GM12878 (cell line): Measurements from ENCODE around the gene LY9. TPM values are rescaled to one million over a fixed set of nuclear protein-coding genes. Genes with fewer than 3 reads are reported as not detected.

Source experiments
- ATF7 ChIP-seq: fragments of 450-650 bp; IDR thresholded peaks from 2 replicates; pipeline ENCODE4 v1.6.1; 2016; ENCODE audit warnings: low read depth, mild to moderate bottlenecking
- BACH1 ChIP-seq: fragments of 450-650 bp; IDR thresholded peaks from 2 replicates; pipeline ENCODE4 v1.6.1; 2017; ENCODE audit warnings: mild to moderate bottlenecking, borderline replicate concordance
- BHLHE40 ChIP-seq, 2 experiments: fragments of 450-650 bp in 1 of 2; IDR thresholded peaks; 2 replicates each; pipeline ENCODE4 v1.6.1; 2011 to 2017; ENCODE audit warnings: low read depth in 2 of 2, borderline replicate concordance in 1 of 2, improper control_type of control experiment in 1 of 2, low read length in 1 of 2, mild to moderate bottlenecking in 1 of 2
- BMI1 ChIP-seq: fragments of 450-650 bp; IDR thresholded peaks from 2 replicates; pipeline ENCODE4 v1.6.1; 2016; ENCODE audit warnings: mild to moderate bottlenecking, moderate library complexity, borderline replicate concordance
- CHD2 ChIP-seq: IDR thresholded peaks from 2 replicates; pipeline ENCODE4 v1.6.1; 2011; ENCODE audit warnings: low read depth, low read length, improper control_type of control experiment, borderline replicate concordance
- CUX1 ChIP-seq: IDR thresholded peaks from 2 replicates; pipeline ENCODE4 v1.6.1; 2012; ENCODE audit warnings: improper control_type of control experiment, low read depth, low read length; ENCODE audit not compliant: insufficient replicate concordance
- EP300 ChIP-seq, 2 experiments: fragments of 150-350 bp in 1 of 2; IDR thresholded peaks; 2 replicates each; pipeline ENCODE4 v1.6.1; 2011 to 2012; ENCODE audit warnings: low read depth in 2 of 2, low read length in 2 of 2, borderline replicate concordance in 1 of 2, improper control_type of control experiment in 1 of 2, inconsistent platforms in 1 of 2; ENCODE audit not compliant: control insufficient read depth in 1 of 2
- HDAC6 ChIP-seq: fragments of 200-600 bp; sonication (generic); IDR thresholded peaks from one replicate; pipeline ENCODE4 v1.8.0; 2017; ENCODE audit warnings: antibody characterized with exemption; ENCODE audit not compliant: unreplicated experiment
- HDGF ChIP-seq: fragments of 450-650 bp; IDR thresholded peaks from 2 replicates; pipeline ENCODE4 v1.6.1; 2016; ENCODE audit warnings: antibody characterized with exemption
- IKZF1 ChIP-seq: fragments of 450-650 bp; conservative IDR thresholded peaks from 2 replicates; pipeline ENCODE4 v1.6.1; 2017; ENCODE audit warnings: antibody characterized with exemption, mild to moderate bottlenecking
- MTA2 ChIP-seq: fragments of 450-650 bp; IDR thresholded peaks from 2 replicates; pipeline ENCODE4 v1.6.1; 2016; ENCODE audit warnings: low read depth, mild to moderate bottlenecking, moderate library complexity
- MXI1 ChIP-seq: fragments of 150-350 bp; IDR thresholded peaks from 2 replicates; pipeline ENCODE4 v1.6.1; 2011; ENCODE audit warnings: low read depth, mild to moderate bottlenecking, inconsistent platforms, low read length, improper control_type of control experiment
- MYC ChIP-seq: IDR thresholded peaks from 2 replicates; pipeline ENCODE4 v1.6.1; 2011; ENCODE audit warnings: mild to moderate bottlenecking, low read length, moderate library complexity, inconsistent platforms; ENCODE audit not compliant: insufficient read depth, insufficient replicate concordance, insufficient read length, severe bottlenecking
- NFXL1 ChIP-seq: fragments of 450-650 bp; IDR thresholded peaks from 2 replicates; pipeline ENCODE4 v1.6.1; 2017; ENCODE audit warnings: antibody characterized with exemption, mild to moderate bottlenecking, borderline replicate concordance
- PAX5 ChIP-seq: IDR thresholded peaks from 2 replicates; pipeline ENCODE4 v1.6.1; 2011; ENCODE audit warnings: low read depth, low read length, borderline replicate concordance
- POLR2A ChIP-seq: IDR thresholded peaks from 2 replicates; pipeline ENCODE4 v1.6.1; 2011; ENCODE audit warnings: low read depth, mild to moderate bottlenecking, low read length
- POLR2AphosphoS5 ChIP-seq: IDR thresholded peaks from 2 replicates; pipeline ENCODE4 v1.6.1; 2011; ENCODE audit warnings: mild to moderate bottlenecking, low read length, inconsistent platforms
- RB1 ChIP-seq: fragments of 450-650 bp; formaldehyde crosslinking; IDR thresholded peaks from 2 replicates; pipeline ENCODE4 v1.6.1; 2017; ENCODE audit warnings: mild to moderate bottlenecking, borderline replicate concordance
- RUNX3 ChIP-seq: IDR thresholded peaks from 2 replicates; pipeline ENCODE4 v1.6.1; 2012; ENCODE audit warnings: low read length, inconsistent platforms
- ZNF687 ChIP-seq: fragments of 450-650 bp; IDR thresholded peaks from 2 replicates; pipeline ENCODE4 v1.6.1; 2017; ENCODE audit warnings: mild to moderate bottlenecking, moderate library complexity
- polyA plus RNA-seq, 11 experiments: library from polyadenylated mRNA; depleted of rRNA in 4 of 11; unstranded in 6 of 11; stranded (reverse) in 5 of 11; fragments of >200 nt; fragmentation: Nextera tagmentation in 4 of 11; fragmentation: Illumina TruSeq in 1 of 11; extraction: Ambion mirVana in 4 of 11; extraction: Trizol in 1 of 11; gene quantifications; 1 replicate in 1 of 11; 2 replicates in 10 of 11; pipeline versions ENCODE4 v1.2.1 to v1.2.3, GENCODE V29; 2011 to 2016; ENCODE audit warnings: inconsistent platforms in 2 of 11, missing spikeins in 2 of 11, low read depth in 1 of 11
- total RNA-seq, 4 experiments: library from RNA; depleted of rRNA in 3 of 4; stranded (reverse); fragments of >200 nt in 3 of 4; fragmentation: Illumina TruSeq in 1 of 4; extraction: Trizol in 1 of 4; gene quantifications; 2 replicates each; pipeline versions ENCODE4 v1.2.1 to v1.2.3, GENCODE V29; 2013 to 2021

The LY9 gene
- total and polyA plus RNA-seq, 10 of the 15 experiments (the other 5 are each of a cell fraction or from before 2014, with no cell fraction given): 2.7 to 12.5 (median 9.0) TPM

GRCh38 chr1:160862203-160863060 is 66.5 kb downstream of the LY9 start, which contains the start of gene CD244 (continued):
- TF ChIP-seq CUX1 (no peak), PAX5 (0 out of 2 replicates have a peak, but pooled peaks have one; percentile 60), MXI1 (peak; percentile 56; the same call in 1 of the 2 replicates), MTA2 (peak; percentile 78), RUNX3 (peak; percentile 68), BMI1 (no peak), ZNF687 (peak; percentile 70), EP300 (IDR thresholded peaks at IDR 0.05; ENCODE audit: borderline replicate concordance in 1 of 2, control insufficient read depth in 1 of 2, low read depth in 2 of 2, low read length in 2 of 2) (peak in 1 of 2 experiments; percentile 60; a peak in 1 of 4 replicates), ATF7 (peak; percentile 51; the same call in 1 of the 2 replicates), POLR2A (peak; percentile 56), BACH1 (no peak), HDAC6 (no peak), POLR2AphosphoS5 (0 out of 2 replicates have a peak, but pooled peaks have one; percentile 50), RB1 (no peak), MYC (no peak), CHD2 (peak; percentile 42; the same call in 1 of the 2 replicates), IKZF1 (peak; percentile 81), BHLHE40 (IDR thresholded peaks at IDR 0.05; ENCODE audit: borderline replicate concordance in 1 of 2, low read depth in 2 of 2, low read length in 1 of 2) (peak; percentile 48 to 75; a peak in 3 of 4 replicates), HDGF (peak; percentile 73; the same call in 1 of the 2 replicates), NFXL1 (no peak)
